Upper lobe of right lung (tissue), 1 donor: ENCODE results near the gene ROMO1. TPM values are rescaled to one million over a fixed set of nuclear protein-coding genes. Genes with fewer than 3 reads are reported as not detected.

Experiments used
- ATAC-seq: fragments of 200-7000 bp; cut with Tn5 transposase; one replicate; pipeline ENCODE4 v1.9.1; 2020; ENCODE audit warnings: mild to moderate bottlenecking, moderate library complexity
- DNase-seq: peaks from one replicate; pipeline ENCODE4 v3.0.0-alpha.2; 2020
- H3K27ac ChIP-seq: fragments of 200-600 bp; one replicate; pipeline ENCODE4 v1.8.0; 2022
- H3K27me3 ChIP-seq: fragments of 200-600 bp; one replicate; pipeline ENCODE4 v1.8.0; 2022; ENCODE audit warnings: mild to moderate bottlenecking
- H3K36me3 ChIP-seq: fragments of 200-600 bp; one replicate; pipeline ENCODE4 v1.8.0; 2022
- H3K4me1 ChIP-seq: fragments of 200-600 bp; one replicate; pipeline ENCODE4 v1.8.0; 2022
- H3K4me3 ChIP-seq: fragments of 200-600 bp; one replicate; pipeline ENCODE4 v1.8.0; 2022; ENCODE audit warnings: mild to moderate bottlenecking
- H3K9me3 ChIP-seq: fragments of 200-600 bp; one replicate; pipeline ENCODE4 v1.8.0; 2022
- CTCF ChIP-seq: fragments of 200-600 bp; IDR thresholded peaks from one replicate; pipeline ENCODE4 v1.8.0; 2022; ENCODE audit warnings: antibody characterized with exemption
- intact Hi-C: fragments of 100-400 bp; cut with DNase I; formaldehyde crosslinking; loops from one replicate; pipeline ENCODE4 v1.11.0; 2022
- total RNA-seq: library from RNA; stranded (reverse); fragmentation: NEBNext Ultra II Directional; extraction: Animal tissue kit (Norgen Biotek cat#: 25700); gene quantifications from one replicate; pipeline ENCODE4 v1.2.1, GENCODE V29; 2021
- donor health status: DM: no; HTN: yes; CAD: no; lungs with severe emphysema.

ROMO1 gene
- total RNA-seq, 1 donor from 2014 or later: 77.9 TPM

DNA sequence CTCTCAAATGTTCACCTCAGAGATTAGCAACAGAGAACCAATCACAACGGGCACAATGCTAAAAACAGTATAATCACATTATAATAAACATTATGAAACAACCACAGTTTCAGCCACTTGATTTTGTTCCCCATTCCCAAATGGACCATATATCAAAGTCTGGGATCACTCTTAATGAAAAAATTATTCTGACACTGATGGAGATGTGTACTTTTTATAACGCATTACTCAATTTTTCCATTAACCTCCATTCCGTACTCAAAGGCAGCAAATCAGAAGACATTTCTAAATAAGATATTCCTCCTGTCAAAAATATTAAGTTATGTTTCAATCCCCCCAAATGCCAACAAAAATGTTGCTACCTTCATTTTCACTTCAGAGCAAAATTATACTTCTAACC lies 37.3 kb upstream of the ROMO1 start:
- no peak for TF ChIP-seq CTCF
- no peak for ATAC-seq
- Histone ChIP-seq H3K9me3 (no peaks in the 10 kb centered on the region), H3K36me3 (no peaks in the 10 kb centered on the region), H3K4me1 (peaks cover 55% of the 10 kb centered on the region), H3K27ac (no peak overlapping the region), H3K4me3 (peak overlapping the region; percentile 90), H3K27me3 (no peaks in the 10 kb centered on the region)
- no peak for DNase-seq
- intact Hi-C loops: no loop called here

DNA sequence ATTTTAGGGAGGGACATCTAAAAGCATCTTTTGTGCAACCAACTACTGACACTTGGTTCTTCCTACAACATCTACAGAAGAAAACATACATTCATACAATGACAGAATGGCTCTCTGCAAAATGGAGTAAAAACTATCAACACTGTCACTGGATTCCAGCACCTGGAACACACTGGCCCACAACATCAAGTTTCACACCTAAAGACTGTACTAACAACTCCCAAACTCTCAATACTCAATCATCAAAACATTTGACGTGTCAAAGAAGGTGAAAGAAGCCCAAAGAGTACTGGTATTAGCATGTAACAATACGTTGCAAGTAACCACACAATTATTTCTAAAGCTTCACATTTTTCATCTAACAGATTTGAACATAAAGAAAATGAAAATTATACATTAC lies 36.7 kb upstream of the ROMO1 start:
- no peak for TF ChIP-seq CTCF
- Histone ChIP-seq H3K27me3 (no peaks in the 10 kb centered on the region), H3K4me3 (peak overlapping the region; percentile 90), H3K36me3 (no peaks in the 10 kb centered on the region), H3K9me3 (no peaks in the 10 kb centered on the region), H3K27ac (no peak overlapping the region), H3K4me1 (peaks cover 50% of the 10 kb centered on the region)
- no peak for ATAC-seq
- no peak for DNase-seq
- intact Hi-C loops: no loop called here

- H3K4me1 ChIP-seq: peaks cover 42% of the 10 kb centered on the region
- peak; percentile 52 for ATAC-seq
- intact Hi-C loops: no loop called here
- H3K4me3 ChIP-seq: peak overlapping the region; percentile 90
- H3K36me3 ChIP-seq: peaks cover 6% of the 10 kb centered on the region
- peak overlapping the region; percentile 99 for H3K27ac ChIP-seq
- DNase-seq: peak; percentile 74
- H3K27me3 ChIP-seq: no peaks in the 10 kb centered on the region
- no peaks in the 10 kb centered on the region for H3K9me3 ChIP-seq
- no peak for TF ChIP-seq CTCF
These were observed 35.4 kb upstream of the ROMO1 start for GRCh38 chr20:35663516-35664465.

DNA sequence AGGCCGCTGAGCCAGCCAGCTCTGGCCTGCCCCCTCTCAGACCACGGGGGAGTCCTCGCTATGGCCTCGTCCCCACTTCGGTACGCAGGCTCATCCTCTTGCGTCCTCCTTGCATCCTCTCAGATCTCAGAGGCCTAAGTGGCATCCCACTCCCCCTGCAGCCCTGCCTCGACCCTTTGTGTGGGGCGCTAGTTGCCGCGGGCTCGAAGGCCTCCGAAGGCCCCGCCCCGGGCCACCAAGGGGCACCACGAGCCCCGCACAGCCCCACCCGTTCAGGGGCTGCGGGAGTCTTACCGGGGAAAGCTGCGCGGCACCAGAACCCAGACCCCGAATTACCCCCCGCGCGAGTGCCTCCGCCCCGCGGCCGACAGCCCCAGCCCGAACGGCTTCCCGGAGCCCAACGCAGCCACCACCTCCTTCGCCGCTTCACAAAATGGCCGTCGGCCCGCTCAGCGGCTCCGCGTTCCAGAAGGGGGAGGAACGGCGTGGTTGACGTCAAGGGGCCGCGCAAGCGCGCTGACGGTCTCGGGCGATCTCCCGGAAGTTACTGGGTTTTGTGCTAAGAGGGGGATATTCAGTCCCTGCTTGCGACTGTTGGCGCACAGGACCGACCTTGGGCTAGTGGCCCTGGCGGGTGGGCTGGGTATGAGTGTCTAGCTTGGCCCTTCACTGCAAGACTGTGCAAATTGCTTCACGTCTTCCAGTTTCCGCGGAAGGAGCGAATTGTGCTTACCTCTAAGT lies 34.6 kb upstream of the ROMO1 start, which contains the start of the genes CPNE1 and RBM12:
Gene CPNE1 (minus strand): TSS at position 435 of the 741 bp plus-strand sequence. CDS start 31,977 bp downstream, outside the sequence.
Gene RBM12 (minus strand): TSS at position 435 of the 741 bp plus-strand sequence. CDS start 9,578 bp downstream, outside the sequence.
- peak within 1 kb of the TSS; percentile 90 for H3K4me3 ChIP-seq
- H3K9me3 ChIP-seq: no peaks in the 10 kb centered on the region
- H3K36me3 ChIP-seq: peaks cover 13% of the 10 kb centered on the region
- no peak for TF ChIP-seq CTCF
- intact Hi-C loops: no loop called here
- ATAC-seq: peak; percentile 97
- peak; percentile 96 for DNase-seq
- H3K27ac ChIP-seq: peak within 1 kb of the TSS; percentile 99
- H3K4me1 ChIP-seq: peaks cover 36% of the 10 kb centered on the region
- H3K27me3 ChIP-seq: no peaks in the 10 kb centered on the region

GRCh38 chr20:35665949-35666288 lies 33.3 kb upstream of the ROMO1 start:
- Histone ChIP-seq H3K27ac (no peak overlapping the region), H3K4me3 (no peak overlapping the region), H3K9me3 (no peaks in the 10 kb centered on the region), H3K36me3 (peaks cover 25% of the 10 kb centered on the region), H3K4me1 (peaks cover 24% of the 10 kb centered on the region), H3K27me3 (no peaks in the 10 kb centered on the region)
- no peak for DNase-seq
- no peak for TF ChIP-seq CTCF
- intact Hi-C loops: no loop called here
- ATAC-seq: no peak
